22Rv1 (cell line): ENCODE measurements around the gene PCDHA8.
"Not testable (repeated sequence)": the region's sequence is repeated elsewhere in the genome, so short reads cannot be mapped to it uniquely, and the experiment has no call there.

ENCODE experiments used
- H3K27ac ChIP-seq: fragments of 450-650 bp; 2 replicates; pipeline ENCODE4 v1.5.1; 2017
- ZFX ChIP-seq: fragments of 450-650 bp; IDR thresholded peaks from 2 replicates; pipeline ENCODE4 v1.6.1; 2017; ENCODE audit warnings: antibody characterized with exemption, borderline replicate concordance
- TF ChIP-seq, protein P1 (sequence below): fragments of 450-650 bp; IDR thresholded peaks from 2 replicates; pipeline ENCODE4 v1.5.1; 2017; ENCODE audit warnings: mild to moderate bottlenecking

The PCDHA8 gene

DNA sequence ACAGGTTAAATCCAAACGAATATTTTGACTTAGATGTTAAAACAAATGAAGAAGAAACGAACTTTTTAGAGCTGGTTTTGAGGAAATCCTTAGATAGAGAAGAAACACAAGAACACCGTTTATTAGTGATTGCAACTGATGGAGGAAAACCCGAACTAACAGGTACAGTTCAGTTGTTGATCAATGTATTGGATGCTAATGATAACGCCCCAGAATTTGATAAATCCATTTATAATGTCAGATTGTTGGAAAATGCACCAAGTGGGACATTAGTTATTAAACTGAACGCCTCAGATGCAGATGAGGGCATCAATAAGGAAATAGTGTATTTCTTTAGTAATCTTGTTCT is 18.7 kb upstream of the PCDHA8 start:
- TF ChIP-seq ZFX, result no peak
- TF ChIP-seq, protein P1, sequence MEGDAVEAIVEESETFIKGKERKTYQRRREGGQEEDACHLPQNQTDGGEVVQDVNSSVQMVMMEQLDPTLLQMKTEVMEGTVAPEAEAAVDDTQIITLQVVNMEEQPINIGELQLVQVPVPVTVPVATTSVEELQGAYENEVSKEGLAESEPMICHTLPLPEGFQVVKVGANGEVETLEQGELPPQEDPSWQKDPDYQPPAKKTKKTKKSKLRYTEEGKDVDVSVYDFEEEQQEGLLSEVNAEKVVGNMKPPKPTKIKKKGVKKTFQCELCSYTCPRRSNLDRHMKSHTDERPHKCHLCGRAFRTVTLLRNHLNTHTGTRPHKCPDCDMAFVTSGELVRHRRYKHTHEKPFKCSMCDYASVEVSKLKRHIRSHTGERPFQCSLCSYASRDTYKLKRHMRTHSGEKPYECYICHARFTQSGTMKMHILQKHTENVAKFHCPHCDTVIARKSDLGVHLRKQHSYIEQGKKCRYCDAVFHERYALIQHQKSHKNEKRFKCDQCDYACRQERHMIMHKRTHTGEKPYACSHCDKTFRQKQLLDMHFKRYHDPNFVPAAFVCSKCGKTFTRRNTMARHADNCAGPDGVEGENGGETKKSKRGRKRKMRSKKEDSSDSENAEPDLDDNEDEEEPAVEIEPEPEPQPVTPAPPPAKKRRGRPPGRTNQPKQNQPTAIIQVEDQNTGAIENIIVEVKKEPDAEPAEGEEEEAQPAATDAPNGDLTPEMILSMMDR, result peak; percentile 22; the same call in 1 of the 2 replicates
- peak overlapping the region; percentile 81 for H3K27ac ChIP-seq

DNA sequence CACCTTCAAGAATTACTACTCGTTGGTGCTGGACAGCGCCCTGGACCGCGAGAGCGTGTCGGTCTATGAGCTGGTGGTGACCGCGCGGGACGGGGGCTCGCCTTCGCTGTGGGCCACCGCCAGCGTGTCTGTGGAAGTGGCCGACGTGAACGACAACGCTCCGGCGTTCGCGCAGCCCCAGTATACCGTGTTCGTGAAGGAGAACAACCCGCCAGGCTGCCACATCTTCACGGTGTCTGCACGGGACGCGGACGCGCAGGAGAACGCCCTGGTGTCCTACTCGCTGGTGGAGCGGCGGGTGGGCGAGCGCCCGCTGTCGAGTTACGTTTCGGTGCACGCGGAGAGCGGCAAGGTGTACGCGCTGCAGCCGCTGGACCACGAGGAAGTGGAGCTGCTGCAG is 18.0 kb upstream of the PCDHA8 start:
- not testable (repeated sequence) for H3K27ac ChIP-seq

DNA sequence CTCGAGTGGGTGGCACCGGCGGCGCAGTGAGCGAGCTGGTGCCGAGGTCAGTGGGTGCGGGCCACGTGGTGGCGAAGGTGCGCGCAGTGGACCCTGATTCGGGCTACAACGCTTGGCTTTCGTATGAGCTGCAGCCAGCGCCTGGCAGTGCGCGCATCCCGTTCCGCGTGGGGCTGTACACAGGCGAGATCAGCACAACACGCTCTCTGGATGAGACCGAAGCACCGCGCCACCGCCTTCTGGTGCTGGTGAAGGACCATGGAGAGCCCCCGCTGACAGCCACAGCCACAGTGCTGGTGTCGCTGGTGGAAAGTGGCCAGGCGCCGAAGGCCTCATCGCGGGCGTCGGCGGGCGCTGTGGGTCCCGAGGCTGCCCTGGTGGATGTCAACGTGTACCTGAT is 17.5 kb upstream of the PCDHA8 start:
- H3K27ac ChIP-seq, result no peak overlapping the region
- no peak for TF ChIP-seq ZFX
- TF ChIP-seq, protein P1, result no peak

DNA sequence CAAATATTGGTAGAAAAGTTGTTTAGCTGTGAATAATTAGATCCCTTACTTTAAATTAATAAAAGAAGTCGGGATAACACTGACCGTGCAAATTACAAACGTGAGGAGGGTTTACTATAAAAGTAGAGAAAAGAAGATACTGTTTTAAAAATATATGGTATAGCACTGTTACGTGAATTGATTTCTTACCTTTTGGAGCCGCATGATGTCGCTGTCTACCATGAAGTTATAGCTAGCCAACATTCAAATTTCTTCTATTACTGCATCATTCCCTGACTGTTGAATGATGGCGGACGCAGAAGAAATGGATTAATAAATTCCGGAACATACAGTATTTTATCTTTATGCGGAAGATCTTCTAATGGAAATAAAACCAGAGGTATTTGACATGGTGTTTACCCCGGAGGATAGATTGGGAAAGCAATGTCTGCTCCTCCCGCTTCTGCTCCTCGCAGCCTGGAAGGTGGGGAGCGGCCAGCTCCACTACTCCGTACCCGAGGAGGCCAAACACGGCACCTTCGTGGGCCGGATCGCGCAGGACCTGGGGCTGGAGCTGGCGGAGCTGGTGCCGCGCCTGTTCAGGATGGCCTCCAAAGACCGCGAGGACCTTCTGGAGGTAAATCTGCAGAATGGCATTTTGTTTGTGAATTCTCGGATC is 13.2 kb upstream of the PCDHA8 start, which contains the start of gene PCDHA6:
Gene PCDHA6, plus strand, starts transcription at position 257 of the 658 bp plus-strand sequence. Its CDS starts 132 bp downstream, at position 389.
- TF ChIP-seq, protein P1, result no peak
- TF ChIP-seq ZFX, result no peak
- H3K27ac ChIP-seq, result no peak within 1 kb of the TSS

DNA sequence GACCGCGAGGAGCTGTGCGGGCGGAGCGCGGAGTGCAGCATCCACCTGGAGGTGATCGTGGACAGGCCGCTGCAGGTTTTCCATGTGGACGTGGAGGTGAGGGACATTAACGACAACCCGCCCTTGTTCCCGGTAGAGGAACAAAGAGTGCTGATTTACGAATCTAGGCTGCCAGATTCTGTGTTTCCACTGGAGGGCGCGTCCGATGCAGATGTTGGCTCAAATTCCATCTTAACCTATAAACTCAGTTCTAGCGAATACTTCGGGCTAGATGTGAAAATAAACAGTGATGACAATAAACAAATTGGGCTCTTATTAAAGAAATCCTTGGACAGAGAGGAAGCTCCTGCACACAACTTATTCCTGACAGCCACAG is 12.6 kb upstream of the PCDHA8 start:
- H3K27ac ChIP-seq, result no peak overlapping the region
- TF ChIP-seq, protein P1, result no peak
- no peak for TF ChIP-seq ZFX

DNA sequence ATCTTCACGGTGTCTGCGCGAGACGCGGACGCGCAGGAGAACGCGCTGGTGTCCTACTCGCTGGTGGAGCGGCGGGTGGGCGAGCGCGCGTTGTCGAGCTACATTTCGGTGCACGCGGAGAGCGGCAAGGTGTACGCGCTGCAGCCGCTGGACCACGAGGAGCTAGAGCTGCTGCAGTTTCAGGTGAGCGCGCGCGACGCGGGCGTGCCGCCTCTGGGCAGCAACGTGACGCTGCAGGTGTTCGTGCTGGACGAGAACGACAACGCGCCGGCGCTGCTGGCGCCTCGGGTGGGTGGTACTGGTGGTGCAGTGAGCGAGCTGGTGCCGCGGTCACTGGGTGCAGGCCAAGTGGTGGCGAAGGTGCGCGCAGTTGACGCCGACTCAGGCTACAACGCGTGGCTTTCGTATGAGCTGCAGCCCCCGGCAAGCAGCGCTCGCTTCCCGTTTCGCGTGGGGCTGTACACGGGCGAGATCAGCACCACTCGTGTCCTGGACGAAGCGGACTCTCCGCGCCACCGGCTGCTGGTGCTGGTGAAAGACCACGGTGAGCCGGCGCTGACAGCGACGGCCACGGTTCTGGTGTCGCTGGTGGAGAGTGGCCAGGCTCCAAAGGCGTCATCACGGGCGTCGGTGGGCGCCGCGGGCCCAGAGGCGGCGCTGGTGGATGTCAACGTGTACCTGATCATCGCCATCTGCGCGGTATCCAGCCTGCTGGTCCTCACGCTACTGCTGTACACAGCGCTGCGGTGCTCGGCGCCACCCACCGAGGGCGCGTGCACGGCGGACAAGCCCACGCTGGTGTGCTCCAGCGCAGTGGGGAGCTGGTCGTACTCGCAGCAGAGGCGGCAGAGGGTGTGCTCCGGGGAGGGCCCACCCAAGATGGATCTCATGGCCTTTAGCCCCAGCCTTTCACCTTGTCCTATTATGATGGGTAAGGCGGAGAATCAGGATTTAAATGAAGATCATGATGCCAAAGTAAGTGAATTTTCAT is 11.2 kb upstream of the PCDHA8 start:
- H3K27ac ChIP-seq, result not testable (repeated sequence)

DNA sequence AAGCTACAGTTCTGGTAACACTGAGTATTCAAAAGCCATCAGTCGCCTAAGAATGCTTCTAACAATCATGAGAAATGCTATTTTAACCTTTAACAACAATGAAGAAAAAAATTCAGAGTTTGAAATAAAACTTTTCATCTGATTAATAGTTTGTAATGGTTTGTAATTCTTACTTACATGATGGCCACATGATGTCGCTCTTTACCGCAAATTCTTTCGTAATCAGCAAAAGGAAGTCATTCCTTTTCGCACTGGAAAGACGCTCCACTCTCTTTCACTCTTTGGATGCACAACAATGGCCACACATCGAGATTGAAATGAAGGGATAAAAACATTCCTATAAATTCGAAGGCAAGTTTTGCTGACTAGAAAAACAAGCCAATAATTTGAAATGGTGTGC is 7.0 kb upstream of the PCDHA8 start, which contains the start of gene PCDHA7:
Gene PCDHA7, plus strand, starts transcription at position 277 of the 400 bp plus-strand sequence. Its CDS starts 115 bp downstream, at position 392.
- H3K27ac ChIP-seq, result no peak within 1 kb of the TSS

DNA sequence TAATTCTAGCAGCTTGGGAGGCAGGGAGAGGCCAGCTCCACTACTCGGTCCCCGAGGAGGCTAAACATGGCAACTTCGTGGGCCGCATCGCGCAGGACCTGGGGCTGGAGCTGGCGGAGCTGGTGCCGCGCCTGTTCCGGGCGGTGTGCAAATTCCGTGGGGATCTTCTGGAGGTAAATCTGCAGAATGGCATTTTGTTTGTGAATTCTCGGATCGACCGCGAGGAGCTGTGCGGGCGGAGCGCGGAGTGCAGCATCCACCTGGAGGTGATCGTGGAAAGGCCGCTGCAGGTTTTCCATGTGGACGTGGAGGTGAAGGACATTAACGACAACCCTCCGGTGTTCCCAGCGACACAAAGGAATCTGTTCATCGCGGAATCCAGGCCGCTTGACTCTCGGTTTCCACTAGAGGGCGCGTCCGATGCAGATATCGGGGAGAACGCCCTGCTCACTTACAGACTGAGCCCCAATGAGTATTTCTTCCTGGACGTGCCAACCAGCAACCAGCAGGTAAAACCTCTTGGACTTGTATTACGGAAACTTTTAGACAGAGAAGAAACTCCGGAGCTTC is 6.5 kb upstream of the PCDHA8 start:
- not testable (repeated sequence) for H3K27ac ChIP-seq

More for the DNA sequence above, 7.0 kb upstream of the PCDHA8 start, which contains the start of gene PCDHA7:
- TF ChIP-seq, protein P1, result no peak
- no peak for TF ChIP-seq ZFX
